HUES48 (cell line): Measurements from ENCODE around the gene GAS7.
A peak's percentile ranks its signal among the peaks of the same experiment; 100 is the strongest.

ENCODE experiments used
- H3K27ac ChIP-seq: one replicate; pipeline ENCODE4 v1.7.0; 2013; ENCODE audit warnings: low read depth, low read length, inconsistent platforms
- H3K27me3 ChIP-seq: 2 replicates; pipeline ENCODE4 v1.6.1; 2013; ENCODE audit warnings: mild to moderate bottlenecking, low read length; ENCODE audit not compliant: control insufficient read depth, insufficient read depth
- H3K36me3 ChIP-seq: 2 replicates; pipeline ENCODE4 v1.6.1; 2013; ENCODE audit warnings: low read length; ENCODE audit not compliant: control insufficient read depth, insufficient read depth
- H3K4me1 ChIP-seq: 2 replicates; pipeline ENCODE4 v1.6.1; 2013; ENCODE audit warnings: mild to moderate bottlenecking, low read length; ENCODE audit not compliant: control insufficient read depth, insufficient read depth
- H3K4me3 ChIP-seq: 2 replicates; pipeline ENCODE4 v1.5.1; 2013; ENCODE audit warnings: mild to moderate bottlenecking, low read depth, low read length
- H3K9ac ChIP-seq: 2 replicates; pipeline ENCODE4 v1.6.1; 2013; ENCODE audit warnings: mild to moderate bottlenecking, low read depth, low read length, moderate library complexity
- H3K9me3 ChIP-seq: 2 replicates; pipeline ENCODE4 v1.6.1; 2013; ENCODE audit warnings: low read length; ENCODE audit not compliant: control insufficient read depth, insufficient read depth

GAS7 gene

DNA sequence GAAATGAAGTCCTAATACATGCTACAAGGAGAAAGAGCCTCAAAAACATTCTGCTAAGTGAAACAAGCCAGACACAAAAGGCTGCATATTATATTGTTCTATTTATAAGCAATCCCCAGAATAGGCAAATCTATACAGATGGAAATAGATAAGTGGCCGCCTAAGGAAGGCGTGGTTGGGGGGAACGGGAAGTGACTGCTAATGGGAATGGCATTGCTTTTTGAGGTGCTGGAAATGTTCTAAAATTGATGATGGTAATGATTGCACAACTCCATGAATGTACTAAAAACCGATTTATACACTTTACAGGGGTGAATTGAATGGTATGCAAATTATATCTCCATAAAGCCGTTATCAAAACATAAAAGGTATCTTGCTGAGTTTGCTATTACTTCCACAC lies 67.7 kb downstream of the GAS7 start:
- Histone ChIP-seq H3K27me3 (no peaks in the 10 kb centered on the region), H3K36me3 (no peaks in the 10 kb centered on the region), H3K9me3 (no peaks in the 10 kb centered on the region), H3K4me1 (peaks cover 25% of the 10 kb centered on the region; the same call in 1 of the 2 replicates), H3K9ac (no peak overlapping the region), H3K4me3 (no peak overlapping the region), H3K27ac (no peak overlapping the region)

DNA sequence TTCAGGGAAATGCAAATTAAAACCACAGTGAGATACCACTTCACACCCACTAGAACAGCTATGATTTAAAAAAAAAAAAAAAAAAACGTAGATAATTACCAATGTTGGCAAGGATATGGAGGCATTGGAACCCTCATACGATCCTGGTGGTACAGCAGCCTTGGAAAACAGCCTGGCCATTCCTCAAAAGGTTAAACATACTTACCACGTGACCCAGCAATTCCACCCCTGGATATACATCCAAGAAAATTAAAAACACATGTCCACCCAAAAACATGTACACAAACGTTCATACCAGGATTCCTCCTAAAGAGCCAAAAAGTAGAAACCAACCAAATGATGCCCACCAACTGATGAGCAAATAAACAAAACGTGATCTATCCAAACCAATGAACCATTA lies 68.1 kb downstream of the GAS7 start:
- H3K4me3 ChIP-seq, result no peak overlapping the region
- H3K27ac ChIP-seq, result no peak overlapping the region
- no peak overlapping the region for H3K9ac ChIP-seq
- no peaks in the 10 kb centered on the region for H3K36me3 ChIP-seq
- no peaks in the 10 kb centered on the region for H3K27me3 ChIP-seq
- no peaks in the 10 kb centered on the region for H3K9me3 ChIP-seq
- H3K4me1 ChIP-seq, result peaks cover 25% of the 10 kb centered on the region; the same call in 1 of the 2 replicates

DNA sequence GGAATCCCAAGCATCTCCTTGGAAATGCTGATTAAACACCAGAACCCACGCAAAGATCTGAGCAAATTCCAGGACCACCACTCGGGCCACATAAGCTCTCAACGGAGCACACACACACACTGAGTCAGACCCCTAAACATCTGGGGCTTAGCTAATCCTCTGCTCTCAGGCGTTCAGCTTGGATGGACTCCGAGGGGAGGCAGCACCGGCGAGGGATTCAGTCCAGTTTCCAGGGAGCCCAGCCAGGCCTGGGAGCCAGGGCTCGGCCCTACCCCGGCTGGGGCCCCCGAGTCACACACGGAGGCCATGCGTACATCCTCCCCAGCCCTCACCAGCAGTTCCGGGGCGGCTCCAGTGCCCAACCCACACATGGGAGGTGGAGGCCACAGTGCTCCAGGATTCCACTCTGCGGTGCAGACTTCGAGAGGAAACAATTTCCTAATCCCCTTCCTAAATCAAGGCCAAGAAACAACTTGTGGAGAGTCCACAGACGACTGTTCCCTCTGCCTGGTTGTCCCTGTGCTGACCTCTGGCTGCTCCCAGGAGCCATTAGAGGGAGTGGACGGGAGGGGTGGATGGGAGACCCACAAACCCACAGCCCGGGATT lies 70.5 kb downstream of the GAS7 start:
- Histone ChIP-seq H3K4me3 (no peak overlapping the region), H3K9ac (no peak overlapping the region), H3K9me3 (no peaks in the 10 kb centered on the region)

DNA sequence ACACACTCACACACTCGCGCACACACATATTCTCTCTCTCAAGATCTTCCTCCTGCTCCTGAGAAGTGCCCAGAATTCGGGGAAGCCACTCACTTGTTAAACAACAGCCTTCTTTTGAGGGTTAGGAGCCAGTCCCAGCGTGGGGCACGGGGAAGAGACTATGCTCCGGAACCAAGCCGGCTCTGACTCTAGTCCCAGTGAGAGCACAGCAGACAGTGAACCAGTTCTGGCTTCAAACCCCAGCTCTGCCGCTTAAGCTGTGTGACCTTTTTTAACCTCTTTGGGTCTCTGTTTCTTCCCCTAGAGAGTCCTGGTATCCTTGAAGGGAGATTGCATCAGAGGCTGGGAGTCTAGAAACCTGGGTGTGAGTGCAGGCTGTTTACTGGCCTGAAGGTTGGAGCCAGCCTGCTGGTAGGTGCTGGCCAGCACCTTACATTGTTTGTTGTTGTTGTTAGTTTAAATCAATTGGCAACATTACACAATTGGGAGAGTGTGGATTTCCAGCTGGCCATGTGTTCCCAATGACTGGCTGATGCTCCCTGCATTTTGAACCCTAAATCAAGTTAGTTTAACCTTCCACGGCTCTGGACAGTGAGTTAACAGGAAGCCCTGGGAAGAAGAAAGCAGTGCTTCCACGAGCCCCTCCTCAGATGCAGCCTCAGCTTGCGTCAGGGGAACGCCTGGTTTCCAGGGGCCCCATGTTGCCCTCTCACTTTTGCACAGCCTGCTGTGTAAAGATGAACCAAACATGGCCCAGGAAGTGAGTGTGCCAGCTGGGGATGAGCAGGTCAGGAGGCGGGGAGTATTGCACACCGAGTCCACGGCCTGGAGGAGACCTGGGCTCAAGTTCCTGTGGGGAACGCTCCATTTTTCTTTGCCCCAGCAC lies 71.5 kb downstream of the GAS7 start:
- peak overlapping the region; percentile 40 for H3K27ac ChIP-seq
- no peak overlapping the region for H3K4me3 ChIP-seq
- no peak overlapping the region for H3K9ac ChIP-seq
- H3K36me3 ChIP-seq, result no peaks in the 10 kb centered on the region
- peaks cover 25% of the 10 kb centered on the region; the same call in 1 of the 2 replicates for H3K4me1 ChIP-seq
- H3K27me3 ChIP-seq, result no peaks in the 10 kb centered on the region
- no peaks in the 10 kb centered on the region for H3K9me3 ChIP-seq

More for the DNA sequence above, 70.5 kb downstream of the GAS7 start:
- Histone ChIP-seq H3K27ac (peak overlapping the region; percentile 42), H3K36me3 (no peaks in the 10 kb centered on the region), H3K27me3 (no peaks in the 10 kb centered on the region), H3K4me1 (peaks cover 25% of the 10 kb centered on the region; the same call in 1 of the 2 replicates)

DNA sequence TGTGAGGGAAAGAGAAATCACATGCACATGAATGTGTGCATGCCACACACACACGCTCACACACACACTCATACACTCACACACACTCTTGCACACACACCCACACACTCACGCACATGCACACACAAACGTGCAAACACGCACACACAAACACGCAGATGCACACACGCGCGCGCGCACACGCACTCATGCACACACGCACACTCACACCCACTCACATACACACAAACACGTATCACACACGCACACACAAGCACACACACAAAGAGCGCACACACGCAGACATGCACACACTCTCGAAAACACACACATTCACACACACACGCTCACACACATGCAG lies 72.2 kb downstream of the GAS7 start:
- Histone ChIP-seq H3K9ac (no peak overlapping the region), H3K27ac (no peak overlapping the region), H3K4me1 (peaks cover 25% of the 10 kb centered on the region; the same call in 1 of the 2 replicates), H3K4me3 (no peak overlapping the region), H3K9me3 (no peaks in the 10 kb centered on the region), H3K36me3 (no peaks in the 10 kb centered on the region), H3K27me3 (no peaks in the 10 kb centered on the region)

DNA sequence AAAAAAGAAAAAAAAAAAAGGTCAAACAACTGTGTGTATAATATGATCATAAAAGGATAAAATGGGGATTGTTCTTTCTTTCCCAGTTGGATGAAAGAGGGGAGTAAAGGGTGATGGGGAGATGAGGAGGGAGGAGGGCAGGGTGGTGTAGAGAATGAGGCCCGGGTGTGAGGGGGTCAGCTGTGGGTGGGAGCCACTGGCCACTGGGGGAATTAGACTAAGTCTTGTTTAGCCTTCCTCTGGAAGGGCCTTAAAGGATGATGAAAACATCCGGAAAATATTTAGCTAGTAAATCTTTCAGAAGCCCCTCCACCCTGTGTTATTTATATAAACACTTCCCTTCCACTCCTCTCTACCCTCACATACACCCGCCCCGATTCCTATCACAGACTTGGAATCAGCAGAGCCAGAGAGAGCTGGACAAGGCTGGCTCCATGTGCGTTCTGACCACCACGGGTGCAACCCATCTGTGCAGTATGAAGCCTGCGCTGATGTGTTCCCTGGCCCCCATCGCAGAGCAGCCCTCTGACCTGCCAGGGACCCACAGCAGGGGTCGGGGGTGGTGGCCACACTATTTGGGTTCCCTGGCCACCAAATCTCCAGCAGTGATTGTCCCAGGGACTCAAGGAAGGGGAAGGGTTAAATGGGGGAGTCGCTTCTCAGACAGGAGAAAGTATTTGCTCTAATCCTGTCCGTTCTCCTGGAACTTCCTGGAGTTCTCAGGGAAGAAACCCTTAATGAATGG lies 72.7 kb downstream of the GAS7 start:
- Histone ChIP-seq H3K36me3 (no peaks in the 10 kb centered on the region), H3K9ac (no peak overlapping the region), H3K4me3 (no peak overlapping the region), H3K4me1 (peaks cover 25% of the 10 kb centered on the region; the same call in 1 of the 2 replicates), H3K9me3 (no peaks in the 10 kb centered on the region), H3K27me3 (no peaks in the 10 kb centered on the region), H3K27ac (no peak overlapping the region)

DNA sequence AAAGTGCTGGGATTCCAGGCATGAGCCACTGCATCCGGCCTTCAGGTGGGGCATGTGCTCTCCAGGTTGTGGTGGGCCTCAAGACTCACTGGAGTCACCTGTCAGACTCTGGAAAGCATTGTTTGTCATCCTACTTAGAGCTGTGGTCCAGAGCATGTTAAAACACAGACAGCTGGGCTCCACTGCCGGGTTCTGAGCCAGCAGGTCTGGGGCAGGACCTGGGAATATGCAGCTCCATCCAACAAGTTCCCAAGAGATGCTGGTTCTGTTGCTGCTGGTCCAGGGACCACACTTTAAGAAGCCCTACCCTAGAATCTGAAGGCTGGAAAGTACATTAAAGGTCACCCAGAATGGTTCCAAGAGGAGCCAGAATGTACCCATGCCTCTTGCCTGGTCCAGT lies 75.3 kb downstream of the GAS7 start:
- H3K4me1 ChIP-seq, result peaks cover 31% of the 10 kb centered on the region
- H3K36me3 ChIP-seq, result no peaks in the 10 kb centered on the region
- H3K4me3 ChIP-seq, result no peak overlapping the region
- H3K27ac ChIP-seq, result no peak overlapping the region
- no peak overlapping the region for H3K9ac ChIP-seq
- H3K27me3 ChIP-seq, result no peaks in the 10 kb centered on the region
- H3K9me3 ChIP-seq, result no peaks in the 10 kb centered on the region

DNA sequence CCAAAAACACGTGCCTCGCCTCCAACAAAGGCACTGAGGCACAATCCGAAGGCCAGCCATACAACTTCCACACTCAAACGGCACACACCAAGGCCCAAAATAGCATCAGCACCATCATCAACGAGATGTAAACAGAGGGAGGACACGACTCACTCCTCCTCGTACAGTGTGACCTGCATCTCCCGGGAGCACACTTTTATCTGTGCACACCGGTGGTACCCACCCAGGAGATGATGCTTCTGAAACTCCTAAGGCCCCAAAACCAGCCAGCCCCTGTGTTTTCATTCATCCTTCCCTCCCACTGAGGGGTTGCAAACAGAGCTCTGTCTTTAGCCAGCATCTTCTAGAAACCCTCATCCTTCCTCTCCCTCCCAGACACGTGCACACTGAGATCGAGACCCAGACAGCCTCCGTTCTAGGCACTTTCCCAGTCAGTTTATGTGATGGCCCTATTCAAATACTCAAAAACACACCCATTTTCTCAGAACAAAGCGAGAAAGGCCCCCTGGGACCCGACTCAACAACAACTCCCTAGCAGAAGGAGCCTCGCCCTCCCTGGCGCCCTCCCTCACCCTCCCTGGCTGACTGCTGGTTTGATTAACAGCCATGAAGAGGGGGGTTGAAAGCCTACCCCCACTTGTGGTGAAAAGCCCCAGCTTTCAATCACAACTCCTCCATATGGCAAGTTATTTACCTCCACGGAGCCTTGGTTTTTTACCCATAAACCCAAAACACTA lies 76.3 kb downstream of the GAS7 start:
- Histone ChIP-seq H3K9me3 (no peaks in the 10 kb centered on the region), H3K4me1 (peaks cover 28% of the 10 kb centered on the region), H3K9ac (no peak overlapping the region), H3K27me3 (no peaks in the 10 kb centered on the region), H3K27ac (no peak overlapping the region), H3K4me3 (no peak overlapping the region), H3K36me3 (no peaks in the 10 kb centered on the region)

DNA sequence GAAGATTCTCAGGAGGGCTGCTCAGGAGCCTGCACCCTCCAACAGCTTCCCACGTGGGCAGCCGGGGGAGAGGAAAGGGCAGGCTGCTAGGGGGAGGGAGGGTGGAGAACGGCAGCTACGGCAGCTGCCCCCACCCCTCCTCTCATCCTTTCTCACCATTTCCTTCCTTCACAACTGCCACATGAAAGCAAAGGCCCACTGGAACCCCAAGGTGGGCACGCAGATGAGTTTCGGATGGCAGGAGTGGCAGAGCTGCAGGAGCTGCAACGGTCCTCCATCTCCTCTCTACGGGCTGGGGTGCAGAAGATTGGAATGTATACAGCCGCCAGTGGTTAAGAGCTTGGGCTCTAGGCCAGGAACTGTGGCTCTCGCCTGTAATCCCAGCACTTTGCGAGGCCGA lies 77.7 kb downstream of the GAS7 start:
- no peak overlapping the region for H3K27ac ChIP-seq
- no peaks in the 10 kb centered on the region for H3K9me3 ChIP-seq
- H3K27me3 ChIP-seq, result no peaks in the 10 kb centered on the region
- no peak overlapping the region for H3K4me3 ChIP-seq
- no peak overlapping the region for H3K9ac ChIP-seq
- peaks cover 14% of the 10 kb centered on the region for H3K4me1 ChIP-seq
- H3K36me3 ChIP-seq, result no peaks in the 10 kb centered on the region

DNA sequence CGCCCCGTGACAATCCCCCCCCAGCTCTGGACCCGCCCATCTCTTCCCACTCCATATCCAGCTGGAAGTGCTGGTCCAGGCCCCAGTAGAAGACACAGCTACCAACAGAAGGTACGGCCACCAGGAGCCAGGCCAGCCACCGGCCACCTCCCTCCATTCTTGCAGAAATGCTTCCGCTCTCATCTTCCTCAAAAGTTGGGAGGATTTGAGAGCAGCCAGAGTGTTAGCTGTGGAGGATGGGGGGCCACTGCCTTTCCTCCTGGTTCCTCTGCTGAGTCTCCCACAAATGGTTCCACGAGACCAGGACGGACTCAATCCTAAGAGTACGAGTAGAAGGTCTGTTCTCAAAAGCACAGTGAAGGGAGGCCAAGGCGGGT lies 78.3 kb downstream of the GAS7 start:
- no peaks in the 10 kb centered on the region for H3K9me3 ChIP-seq
- H3K9ac ChIP-seq, result no peak overlapping the region
- H3K27me3 ChIP-seq, result no peaks in the 10 kb centered on the region
- peaks cover 14% of the 10 kb centered on the region for H3K4me1 ChIP-seq
- no peaks in the 10 kb centered on the region for H3K36me3 ChIP-seq
- no peak overlapping the region for H3K27ac ChIP-seq
- no peak overlapping the region for H3K4me3 ChIP-seq
